AG09309 (cell line): Measurements from ENCODE around the gene DLG2.

ENCODE experiments used
- DNase-seq: peaks from one replicate; pipeline ENCODE4 v3.0.0-alpha.2; 2010; ENCODE audit warnings: low read depth
- H3K4me3 ChIP-seq: 2 replicates; pipeline ENCODE4 v1.5.1; 2011; ENCODE audit warnings: mild to moderate bottlenecking, low read depth, low read length, moderate library complexity; ENCODE audit not compliant: control insufficient read depth
- CTCF ChIP-seq: IDR thresholded peaks from 2 replicates; pipeline ENCODE4 v1.5.1; 2011; ENCODE audit warnings: mild to moderate bottlenecking, low read depth, low read length, inconsistent platforms; ENCODE audit not compliant: insufficient read depth, control insufficient read depth; ENCODE audit errors: missing control alignments

DLG2 gene

DNA sequence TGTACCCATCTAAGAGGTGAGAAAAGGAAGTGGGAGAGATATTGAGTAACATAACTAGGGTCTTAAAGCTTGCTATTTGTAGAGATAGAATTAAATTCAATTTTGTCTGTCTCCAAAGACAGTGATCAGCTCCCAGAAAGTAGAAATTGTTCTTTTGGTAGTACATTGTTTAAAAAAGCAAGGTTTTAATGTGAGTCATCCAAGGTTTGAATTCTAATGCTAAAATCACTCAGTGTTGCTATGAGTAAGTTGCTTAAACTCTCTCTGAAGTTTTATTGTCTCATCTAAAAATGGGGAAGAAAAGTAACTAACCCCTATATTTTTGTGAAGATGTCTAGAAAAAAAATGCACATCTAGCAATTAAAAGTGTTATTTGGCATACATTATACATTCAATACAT is 1336.5 kb downstream of the DLG2 start:
- H3K4me3 ChIP-seq, result no peak overlapping the region
- no peak for TF ChIP-seq CTCF
- no peak for DNase-seq

DNA sequence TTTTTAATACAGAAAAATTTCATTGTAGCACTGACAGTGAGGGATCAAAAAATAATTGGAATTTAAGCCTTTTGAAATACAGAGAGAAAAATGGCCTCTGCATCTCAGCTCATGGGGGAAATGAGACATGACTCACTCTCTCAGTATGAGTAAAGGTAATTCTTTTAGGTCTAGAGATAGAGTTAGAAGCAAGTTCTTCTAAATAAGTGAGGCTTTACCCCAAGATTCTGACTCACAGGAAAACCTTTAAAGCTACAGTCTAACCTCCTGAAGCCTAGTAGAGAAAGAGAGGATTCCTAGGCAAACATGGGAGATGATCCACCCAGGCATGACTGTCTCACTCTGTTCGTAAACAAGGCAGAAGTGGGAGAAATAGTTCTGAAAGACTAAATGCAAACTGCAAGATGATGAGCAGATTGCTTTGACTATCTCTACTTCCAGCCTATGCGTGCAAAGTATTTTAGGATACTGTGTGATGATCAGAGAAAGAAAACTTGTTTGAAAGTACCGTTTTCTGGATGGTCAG is 1337.7 kb downstream of the DLG2 start:
- TF ChIP-seq CTCF, result no peak
- H3K4me3 ChIP-seq, result no peak overlapping the region
- DNase-seq, result no peak

GRCh38 chr11:84273541-84273940 is 1353.6 kb downstream of the DLG2 start:
- DNase-seq, result no peak
- no peak overlapping the region for H3K4me3 ChIP-seq
- no peak for TF ChIP-seq CTCF

GRCh38 chr11:84270466-84270865 is 1356.7 kb downstream of the DLG2 start:
- DNase-seq, result no peak
- no peak for TF ChIP-seq CTCF
- no peak overlapping the region for H3K4me3 ChIP-seq

- H3K4me3 ChIP-seq, result no peak overlapping the region
- TF ChIP-seq CTCF, result no peak
- DNase-seq, result no peak
Measured at GRCh38 chr11:84264066-84264465, 1363.1 kb downstream of the DLG2 start.

GRCh38 chr11:84261707-84262106 is 1365.4 kb downstream of the DLG2 start:
- DNase-seq, result no peak
- H3K4me3 ChIP-seq, result no peak overlapping the region
- TF ChIP-seq CTCF, result no peak

GRCh38 chr11:84260862-84261261 is 1366.3 kb downstream of the DLG2 start:
- DNase-seq, result no peak
- H3K4me3 ChIP-seq, result no peak overlapping the region
- no peak for TF ChIP-seq CTCF
